ENCODE data around the gene MOB1B.
"Not testable (repeated sequence)": the region's sequence is repeated elsewhere in the genome, so short reads cannot be mapped to it uniquely, and the experiment has no call there.

Gene MOB1B

GRCh38 chr4:71009086-71009485, 106.9 kb downstream of the MOB1B start:
- H2AFZ ChIP-seq (ENCODE audit: low read length) = no peak overlapping the region
- no peak overlapping the region for H3K9ac ChIP-seq (ENCODE audit: low read length)
- peaks cover 71% of the 10 kb centered on the region for H3K79me2 ChIP-seq (ENCODE audit: low read length)
- H3K27me3 ChIP-seq (replicated peaks; ENCODE audit: insufficient read depth, low read length) = no peaks in the 10 kb centered on the region
- H4K20me1 ChIP-seq (ENCODE audit: insufficient read depth, low read length) = peaks cover 14% of the 10 kb centered on the region
- H3K4me1 ChIP-seq (ENCODE audit: low read length) = peaks cover 17% of the 10 kb centered on the region
- no peak for DNase-seq
- TF ChIP-seq EZH2 (optimal IDR thresholded peaks at IDR 0.05; ENCODE audit: low read depth, low read length) (no peak), CTCF (IDR thresholded peaks at IDR 0.05; ENCODE audit: low read length) (no peak), EZH2phosphoT487 (IDR thresholded peaks at IDR 0.05; ENCODE audit: low read length) (no peak)
- no peak overlapping the region for H3K27ac ChIP-seq (ENCODE audit: low read length)
- peaks cover 7% of the 10 kb centered on the region; the same call in 1 of the 2 replicates for H3K36me3 ChIP-seq (replicated peaks; ENCODE audit: insufficient read depth, low read length)
- peaks cover 27% of the 10 kb centered on the region for H3F3A ChIP-seq (ENCODE audit: insufficient read depth, low read length)
- H3K9me3 ChIP-seq (replicated peaks; ENCODE audit: insufficient read depth, low read length) = no peaks in the 10 kb centered on the region
- no peak overlapping the region for H3K4me3 ChIP-seq (ENCODE audit: low read length)
- no peak overlapping the region for H3K4me2 ChIP-seq (ENCODE audit: low read depth, low read length)
- no peaks in the 10 kb centered on the region for H3K9me2 ChIP-seq (replicated peaks; ENCODE audit: insufficient read depth, low read length)

GRCh38 chr4:71009890-71010588, 107.9 kb downstream of the MOB1B start:
- Histone ChIP-seq H4K20me1 (ENCODE audit: insufficient read depth, low read length) (peaks cover 10% of the 10 kb centered on the region; the same call in 1 of the 2 replicates), H3K4me3 (ENCODE audit: low read length) (no peak overlapping the region), H2AFZ (ENCODE audit: low read length) (no peak overlapping the region), H3K4me1 (ENCODE audit: low read length) (peaks cover 8% of the 10 kb centered on the region), H3F3A (ENCODE audit: insufficient read depth, low read length) (peaks cover 22% of the 10 kb centered on the region), H3K9ac (ENCODE audit: low read length) (no peak overlapping the region), H3K27me3 (replicated peaks; ENCODE audit: insufficient read depth, low read length) (no peaks in the 10 kb centered on the region), H3K4me2 (ENCODE audit: low read depth, low read length) (no peak overlapping the region), H3K36me3 (replicated peaks; ENCODE audit: insufficient read depth, low read length) (peaks cover 7% of the 10 kb centered on the region; the same call in 1 of the 2 replicates), H3K9me2 (replicated peaks; ENCODE audit: insufficient read depth, low read length) (no peaks in the 10 kb centered on the region), H3K27ac (ENCODE audit: low read length) (no peak overlapping the region), H3K79me2 (ENCODE audit: low read length) (peaks cover 61% of the 10 kb centered on the region), H3K9me3 (replicated peaks; ENCODE audit: insufficient read depth, low read length) (no peaks in the 10 kb centered on the region)
- peak; percentile 58 for DNase-seq
- TF ChIP-seq EZH2 (optimal IDR thresholded peaks at IDR 0.05; ENCODE audit: low read depth, low read length) = no peak
- no peak for TF ChIP-seq EZH2phosphoT487 (IDR thresholded peaks at IDR 0.05; ENCODE audit: low read length)
- TF ChIP-seq CTCF (IDR thresholded peaks at IDR 0.05; ENCODE audit: low read length) = peak; percentile 70

- DNase-seq = no peak
- Histone ChIP-seq H3K4me3 (ENCODE audit: low read length) (no peak overlapping the region), H3K27ac (ENCODE audit: low read length) (no peak overlapping the region), H2AFZ (ENCODE audit: low read length) (no peak overlapping the region), H3K36me3 (replicated peaks; ENCODE audit: insufficient read depth, low read length) (peaks cover 7% of the 10 kb centered on the region; the same call in 1 of the 2 replicates), H3K9me3 (replicated peaks; ENCODE audit: insufficient read depth, low read length) (no peaks in the 10 kb centered on the region), H4K20me1 (ENCODE audit: insufficient read depth, low read length) (peaks cover 9% of the 10 kb centered on the region; the same call in 1 of the 2 replicates), H3K9me2 (replicated peaks; ENCODE audit: insufficient read depth, low read length) (no peaks in the 10 kb centered on the region), H3K4me2 (ENCODE audit: low read depth, low read length) (no peak overlapping the region), H3K79me2 (ENCODE audit: low read length) (peaks cover 58% of the 10 kb centered on the region), H3K4me1 (ENCODE audit: low read length) (peaks cover 6% of the 10 kb centered on the region), H3K9ac (ENCODE audit: low read length) (no peak overlapping the region), H3K27me3 (replicated peaks; ENCODE audit: insufficient read depth, low read length) (no peaks in the 10 kb centered on the region), H3F3A (ENCODE audit: insufficient read depth, low read length) (peaks cover 10% of the 10 kb centered on the region)
- TF ChIP-seq EZH2phosphoT487 (IDR thresholded peaks at IDR 0.05; ENCODE audit: low read length) = no peak
- TF ChIP-seq EZH2 (optimal IDR thresholded peaks at IDR 0.05; ENCODE audit: low read depth, low read length) = no peak
- no peak for TF ChIP-seq CTCF (IDR thresholded peaks at IDR 0.05; ENCODE audit: low read length)
Measured at GRCh38 chr4:71011451-71011850, 109.3 kb downstream of the MOB1B start.

- not testable (repeated sequence) for DNase-seq; H4K20me1 ChIP-seq (ENCODE audit: insufficient read depth, low read length); H3K27ac ChIP-seq (ENCODE audit: low read length); H3K9me2 ChIP-seq (replicated peaks; ENCODE audit: insufficient read depth, low read length); H3K36me3 ChIP-seq (replicated peaks; ENCODE audit: insufficient read depth, low read length); H3K9me3 ChIP-seq (replicated peaks; ENCODE audit: insufficient read depth, low read length); H3K4me1 ChIP-seq (ENCODE audit: low read length); H3K27me3 ChIP-seq (replicated peaks; ENCODE audit: insufficient read depth, low read length); H3F3A ChIP-seq (ENCODE audit: insufficient read depth, low read length); H3K4me2 ChIP-seq (ENCODE audit: low read depth, low read length); H3K9ac ChIP-seq (ENCODE audit: low read length); H2AFZ ChIP-seq (ENCODE audit: low read length); H3K4me3 ChIP-seq (ENCODE audit: low read length)
- H3K79me2 ChIP-seq (ENCODE audit: low read length) = peaks cover 43% of the 10 kb centered on the region
Measured at GRCh38 chr4:71017391-71017790, 115.2 kb downstream of the MOB1B start.

All from MM.1S (cell line).